Osteoblast (primary cell): ENCODE results near the gene MIPEP. TPM values are rescaled to one million over a fixed set of nuclear protein-coding genes. Genes with fewer than 3 reads are reported as not detected.

ENCODE experiments used
- DNase-seq: peaks from one replicate; pipeline ENCODE4 v3.0.0; 2011; ENCODE audit warnings: low spot score, mixed read lengths; ENCODE audit not compliant: insufficient read length; ENCODE audit errors: missing footprints
- H2AFZ ChIP-seq: 2 replicates; pipeline ENCODE4 v1.6.0; 2011; ENCODE audit warnings: mild to moderate bottlenecking, low read length
- H3K27ac ChIP-seq: 2 replicates; pipeline ENCODE4 v1.5.1; 2011; ENCODE audit warnings: mild to moderate bottlenecking, low read depth, low read length, moderate library complexity
- H3K27me3 ChIP-seq: 2 replicates; pipeline ENCODE4 v1.6.0; 2012; ENCODE audit warnings: mild to moderate bottlenecking, control low read depth, inconsistent platforms, low read length, moderate library complexity; ENCODE audit not compliant: insufficient read depth
- H3K36me3 ChIP-seq: 2 replicates; pipeline ENCODE4 v1.5.1; 2011; ENCODE audit warnings: mild to moderate bottlenecking, low read length, control low read depth, moderate library complexity; ENCODE audit not compliant: insufficient read depth
- H3K4me1 ChIP-seq: 2 replicates; pipeline ENCODE4 v1.5.1; 2011; ENCODE audit warnings: mild to moderate bottlenecking, low read length, control low read depth, moderate library complexity; ENCODE audit not compliant: insufficient read depth
- H3K4me2 ChIP-seq: 2 replicates; pipeline ENCODE4 v1.6.0; 2011; ENCODE audit warnings: mild to moderate bottlenecking, low read length; ENCODE audit not compliant: insufficient read depth
- H3K4me3 ChIP-seq: fragments of 200-600 bp; sonication (generic); 3 replicates; pipeline ENCODE4 v1.5.1; 2012; ENCODE audit warnings: mild to moderate bottlenecking, low read length, inconsistent platforms; ENCODE audit not compliant: insufficient read depth
- H3K79me2 ChIP-seq: 2 replicates; pipeline ENCODE4 v1.6.0; 2012; ENCODE audit warnings: mild to moderate bottlenecking, low read length, control low read depth, inconsistent platforms; ENCODE audit not compliant: insufficient read depth
- H3K9me3 ChIP-seq: 2 replicates; pipeline ENCODE4 v1.5.1; 2011; ENCODE audit warnings: low read depth, low read length, control low read depth
- H4K20me1 ChIP-seq: 2 replicates; pipeline ENCODE4 v1.6.0; 2012; ENCODE audit warnings: mild to moderate bottlenecking, low read length, control low read depth; ENCODE audit not compliant: insufficient read depth
- small RNA-seq: library from RNA; depleted of rRNA; stranded (forward); fragments of <200 nt; gene quantifications from one replicate; pipeline ENCODE3, GENCODE V24; 2012
- total RNA-seq: library from RNA; depleted of rRNA; stranded (reverse); fragments of >200 nt; gene quantifications from 2 replicates; pipeline ENCODE4 v1.2.3, GENCODE V29; 2012
- TF ChIP-seq, protein P1 (sequence below): IDR thresholded peaks from 2 replicates; pipeline ENCODE4 v1.5.1; 2011; ENCODE audit warnings: mild to moderate bottlenecking, low read depth, low read length, moderate library complexity; ENCODE audit errors: extremely low read depth

MIPEP gene
- total RNA-seq, 1 donor, result 29.3 TPM

DNA sequence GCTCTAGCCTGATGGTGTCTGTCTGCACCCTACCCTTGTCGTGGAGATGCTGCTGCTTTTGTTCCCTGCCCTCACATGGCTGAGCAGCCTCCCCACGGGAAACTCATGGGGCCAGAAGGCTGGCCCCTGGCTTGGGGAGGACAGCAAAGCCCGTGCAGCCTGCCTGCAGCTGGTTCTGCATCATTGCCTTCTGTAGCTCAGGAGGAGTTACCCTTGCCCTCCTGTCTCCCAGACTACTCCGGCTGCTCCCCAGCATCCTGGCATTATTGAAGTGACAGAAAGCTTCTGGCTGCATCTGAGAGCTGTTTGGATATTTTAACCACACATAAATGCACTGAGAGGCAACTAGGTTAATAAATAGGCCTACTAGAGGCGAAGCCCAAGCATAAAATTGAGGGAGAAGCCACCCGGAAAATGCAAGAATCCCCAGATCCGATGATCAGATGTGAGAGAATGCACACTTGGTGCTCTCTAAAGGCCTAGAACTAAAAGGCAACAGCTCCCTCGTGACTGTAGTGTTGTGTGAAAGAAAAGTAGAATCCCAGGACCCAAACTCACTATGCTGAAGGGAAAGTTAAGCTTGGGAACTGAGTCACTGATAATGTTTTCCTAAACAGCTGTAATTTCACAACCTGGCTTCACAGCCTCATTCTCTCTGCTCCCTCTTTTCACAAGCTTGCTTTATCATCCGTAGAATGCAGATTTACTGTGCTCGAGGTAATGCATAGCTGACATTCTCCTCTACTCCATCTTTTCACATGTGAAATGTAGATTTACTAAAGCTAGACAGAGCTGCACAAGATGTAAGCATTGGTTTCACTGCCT is 208.1 kb downstream of the MIPEP start:
- peak overlapping the region; percentile 44 for H3K27ac ChIP-seq
- no peak for DNase-seq
- TF ChIP-seq, protein P1, sequence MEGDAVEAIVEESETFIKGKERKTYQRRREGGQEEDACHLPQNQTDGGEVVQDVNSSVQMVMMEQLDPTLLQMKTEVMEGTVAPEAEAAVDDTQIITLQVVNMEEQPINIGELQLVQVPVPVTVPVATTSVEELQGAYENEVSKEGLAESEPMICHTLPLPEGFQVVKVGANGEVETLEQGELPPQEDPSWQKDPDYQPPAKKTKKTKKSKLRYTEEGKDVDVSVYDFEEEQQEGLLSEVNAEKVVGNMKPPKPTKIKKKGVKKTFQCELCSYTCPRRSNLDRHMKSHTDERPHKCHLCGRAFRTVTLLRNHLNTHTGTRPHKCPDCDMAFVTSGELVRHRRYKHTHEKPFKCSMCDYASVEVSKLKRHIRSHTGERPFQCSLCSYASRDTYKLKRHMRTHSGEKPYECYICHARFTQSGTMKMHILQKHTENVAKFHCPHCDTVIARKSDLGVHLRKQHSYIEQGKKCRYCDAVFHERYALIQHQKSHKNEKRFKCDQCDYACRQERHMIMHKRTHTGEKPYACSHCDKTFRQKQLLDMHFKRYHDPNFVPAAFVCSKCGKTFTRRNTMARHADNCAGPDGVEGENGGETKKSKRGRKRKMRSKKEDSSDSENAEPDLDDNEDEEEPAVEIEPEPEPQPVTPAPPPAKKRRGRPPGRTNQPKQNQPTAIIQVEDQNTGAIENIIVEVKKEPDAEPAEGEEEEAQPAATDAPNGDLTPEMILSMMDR, result no peak

More for the DNA sequence above, 208.1 kb downstream of the MIPEP start:
- H3K4me2 ChIP-seq, result no peak overlapping the region
- no peaks in the 10 kb centered on the region for H3K36me3 ChIP-seq
- H3K4me1 ChIP-seq, result peaks cover 23% of the 10 kb centered on the region
- H3K9me3 ChIP-seq, result no peaks in the 10 kb centered on the region
- H3K4me3 ChIP-seq, result no peak overlapping the region
- no peaks in the 10 kb centered on the region for H3K79me2 ChIP-seq
- H2AFZ ChIP-seq, result no peak overlapping the region
- H3K27me3 ChIP-seq, result no peaks in the 10 kb centered on the region
- no peaks in the 10 kb centered on the region for H4K20me1 ChIP-seq

Small RNA genes within 50 kb of the gene (small RNA-seq; reads per million reads assigned to genes)
- not detected for gene MTCO3P2

Other genes starting within 250 kb of the MIPEP start
- not detected in 2 replicates for gene C1QTNF9B, start 8.1 kb upstream of the MIPEP start, total RNA-seq